ENCODE measurements around the gene ROBO1.

The ROBO1 gene

DNA sequence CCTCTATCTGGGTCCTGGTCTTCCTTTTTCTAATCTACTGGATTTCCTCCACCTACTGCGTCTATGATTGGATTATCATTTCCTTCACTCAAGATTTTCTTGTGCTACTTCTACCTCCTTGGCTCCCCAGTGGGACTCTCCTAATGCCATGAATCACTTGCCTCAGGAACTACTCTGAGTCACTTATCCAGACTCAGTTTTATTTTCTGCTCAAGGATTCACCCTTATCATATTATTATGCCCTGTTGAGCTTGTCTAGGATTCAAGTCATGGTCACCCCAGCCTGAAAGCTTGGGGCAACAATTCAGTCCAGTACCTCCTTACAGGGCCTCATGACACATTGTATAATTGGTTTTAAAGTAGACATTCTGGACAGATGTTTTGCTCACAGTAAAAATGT, 968.1 kb downstream of the ROBO1 start:
- DNase-seq (ENCODE audit: low spot score), result no peak
- Histone ChIP-seq H3K4me3 (no peak overlapping the region), H3K27ac (no peak overlapping the region)
- TF ChIP-seq CTCF (IDR thresholded peaks at IDR 0.05), result no peak

DNA sequence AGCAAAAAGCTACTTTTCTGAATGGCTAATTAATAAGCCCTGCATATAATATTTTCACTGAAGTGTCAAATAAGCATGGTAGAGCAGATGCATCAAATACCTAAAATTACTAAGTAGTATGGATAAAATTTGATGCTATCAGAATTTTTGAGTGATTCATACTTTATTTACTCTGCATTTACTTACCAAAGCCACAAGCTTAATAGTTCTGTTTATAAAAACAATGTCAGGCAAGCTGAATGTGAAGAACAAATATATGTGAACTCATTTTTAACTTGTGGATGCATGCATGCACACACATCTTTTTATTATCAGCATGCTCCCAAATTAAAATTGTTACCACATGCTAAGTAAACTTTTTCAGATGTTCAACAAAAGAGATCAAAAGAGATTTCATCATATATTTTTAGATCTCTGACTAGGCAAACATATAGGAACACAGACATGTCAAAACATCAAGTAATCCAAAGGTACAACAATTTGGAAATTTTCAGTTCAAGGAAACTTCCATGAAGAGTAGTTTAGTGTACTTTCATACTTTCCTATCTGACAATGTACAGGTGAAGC, 969.4 kb downstream of the ROBO1 start:
- Histone ChIP-seq H3K4me3 (no peak overlapping the region), H3K27ac (no peak overlapping the region)
- no peak for TF ChIP-seq CTCF (IDR thresholded peaks at IDR 0.05)
- DNase-seq (ENCODE audit: low spot score), result no peak

DNA sequence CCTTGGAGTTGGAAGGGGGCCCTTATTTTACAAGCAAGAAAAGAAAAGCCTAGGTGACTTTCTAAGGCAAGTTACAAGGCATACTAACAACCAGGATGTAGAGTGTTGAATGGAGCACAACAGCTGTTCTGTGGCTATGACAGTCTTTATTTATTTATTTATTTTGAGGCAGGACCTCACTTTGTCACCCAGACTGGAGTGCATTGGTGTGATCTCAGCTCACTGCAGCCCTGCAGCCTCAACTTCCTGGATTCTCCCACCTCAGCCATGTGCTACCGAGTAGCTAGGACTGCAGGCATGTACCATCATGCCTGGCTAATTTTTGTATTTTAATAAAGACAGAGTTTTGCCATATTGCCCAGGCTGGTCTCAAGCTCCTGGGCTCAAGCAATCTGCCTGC, 973.4 kb downstream of the ROBO1 start:
- no peak for TF ChIP-seq CTCF (IDR thresholded peaks at IDR 0.05)
- no peak for DNase-seq (ENCODE audit: low spot score)
- Histone ChIP-seq H3K27ac (no peak overlapping the region), H3K4me3 (no peak overlapping the region)

GRCh38 chr3:78792733-78793132, 975.1 kb downstream of the ROBO1 start:
- H3K27ac ChIP-seq, result no peak overlapping the region
- H3K4me3 ChIP-seq, result no peak overlapping the region
- no peak for TF ChIP-seq CTCF (IDR thresholded peaks at IDR 0.05)
- no peak for DNase-seq (ENCODE audit: low spot score)

- DNase-seq (ENCODE audit: low spot score), result no peak
- no peak for TF ChIP-seq CTCF (IDR thresholded peaks at IDR 0.05)
- H3K27ac ChIP-seq, result no peak overlapping the region
- no peak overlapping the region for H3K4me3 ChIP-seq
Observed at GRCh38 chr3:78792212-78792611, 975.6 kb downstream of the ROBO1 start.

DNA sequence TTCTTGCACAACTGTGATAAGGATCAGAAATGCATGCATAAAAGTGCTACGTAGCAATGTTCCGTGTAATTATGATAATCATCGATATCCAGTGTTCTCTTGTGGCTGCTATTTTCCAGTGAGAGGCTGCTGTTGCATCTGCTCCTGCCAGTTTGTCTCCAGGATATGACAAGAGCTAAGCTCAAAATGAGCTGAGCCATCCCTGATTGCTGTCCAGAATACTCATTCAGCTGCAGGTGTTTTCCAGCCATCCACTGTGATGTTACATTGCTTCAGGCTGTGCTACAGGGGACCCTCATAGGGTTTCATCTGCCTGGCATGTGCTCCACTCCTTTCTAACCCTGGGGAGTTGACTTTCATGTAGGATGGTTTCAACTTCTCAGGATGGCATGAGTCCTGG, 976.0 kb downstream of the ROBO1 start:
- no peak overlapping the region for H3K27ac ChIP-seq
- H3K4me3 ChIP-seq, result no peak overlapping the region
- DNase-seq (ENCODE audit: low spot score), result no peak
- no peak for TF ChIP-seq CTCF (IDR thresholded peaks at IDR 0.05)

DNA sequence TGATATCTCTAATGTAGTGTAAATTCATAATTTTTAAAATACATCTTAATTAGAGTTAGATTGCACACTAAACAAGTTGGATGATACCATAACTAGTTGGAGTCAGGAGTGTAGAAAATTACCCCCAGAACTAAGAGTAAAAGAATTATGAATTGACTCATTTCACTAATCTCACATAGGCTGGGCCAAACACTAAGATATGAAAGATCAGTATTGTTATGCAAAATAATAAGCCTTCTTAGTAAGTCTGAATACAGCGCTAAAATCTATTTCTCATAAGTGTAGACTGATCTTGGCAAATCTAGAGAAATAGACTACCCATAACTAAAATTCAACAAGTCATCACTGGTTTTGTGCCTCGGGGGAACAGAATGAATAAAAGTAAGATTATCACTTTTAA, 979.0 kb downstream of the ROBO1 start:
- no peak overlapping the region for H3K4me3 ChIP-seq
- DNase-seq (ENCODE audit: low spot score), result no peak
- no peak for TF ChIP-seq CTCF (IDR thresholded peaks at IDR 0.05)
- H3K27ac ChIP-seq, result no peak overlapping the region

All from coronary artery (tissue), 2 donors.